ENCODE data around the gene PLCB4. TPM values are rescaled to one million over a fixed set of nuclear protein-coding genes. Genes with fewer than 3 reads are reported as not detected.

Gene PLCB4
- total RNA-seq, 4 donors from 2014 or later: 30.7 to 61.8 (median 47.6) TPM

GRCh38 chr20:9141921-9142320, 73.0 kb downstream of the PLCB4 start:
- Histone ChIP-seq H3K27me3 (no peaks in the 10 kb centered on the region), H3K27ac (replicated peaks in 1 of 4) (no peak overlapping the region), H3K36me3 (no peaks in the 10 kb centered on the region), H3K4me3 (no peak overlapping the region), H3K9me3 (peaks cover 0 to 9% (median 4%) of the 10 kb centered on the region in 4 donors), H3K4me1 (peaks cover 6 to 27% (median 25%) of the 10 kb centered on the region in 4 donors)
- intact Hi-C loops (cut with DNase I): no loop called here
- TF ChIP-seq POLR2A (IDR thresholded peaks at IDR 0.05; ENCODE audit: low read depth): no peak
- no peak for TF ChIP-seq EP300 (IDR thresholded peaks at IDR 0.05)
- TF ChIP-seq CTCF (IDR thresholded peaks at IDR 0.05): no peak
- TF ChIP-seq POLR2AphosphoS5 (IDR thresholded peaks at IDR 0.05): no peak
- DNase-seq (ENCODE audit: extremely low spot score): no peak

GRCh38 chr20:9142809-9143208, 73.9 kb downstream of the PLCB4 start:
- intact Hi-C loops (cut with DNase I): no loop called here
- 93% methylated on average over 3 of the region's 3 CpGs for WGBS
- peaks cover 0 to 9% (median 4%) of the 10 kb centered on the region in 4 donors for H3K9me3 ChIP-seq
- no peak overlapping the region for H3K27ac ChIP-seq (replicated peaks in 1 of 4)
- H3K4me3 ChIP-seq: no peak overlapping the region
- peaks cover 10 to 33% (median 29%) of the 10 kb centered on the region in 4 donors for H3K4me1 ChIP-seq
- TF ChIP-seq POLR2AphosphoS5 (IDR thresholded peaks at IDR 0.05): no peak
- TF ChIP-seq EP300 (IDR thresholded peaks at IDR 0.05): no peak
- TF ChIP-seq CTCF (IDR thresholded peaks at IDR 0.05): no peak
- no peak for TF ChIP-seq POLR2A (IDR thresholded peaks at IDR 0.05; ENCODE audit: low read depth)
- DNase-seq (ENCODE audit: extremely low spot score): no peak
- no peaks in the 10 kb centered on the region for H3K27me3 ChIP-seq
- H3K36me3 ChIP-seq: no peaks in the 10 kb centered on the region

- WGBS: 60% methylated on average over 1 of the region's 1 CpG
- H3K4me1 ChIP-seq: peaks cover 21 to 37% (median 32%) of the 10 kb centered on the region in 4 donors
- no peak for TF ChIP-seq EP300 (IDR thresholded peaks at IDR 0.05)
- H3K27me3 ChIP-seq: no peaks in the 10 kb centered on the region
- DNase-seq (ENCODE audit: extremely low spot score): no peak
- no peaks in the 10 kb centered on the region for H3K36me3 ChIP-seq
- intact Hi-C loops (cut with DNase I): no loop called here
- H3K4me3 ChIP-seq: no peak overlapping the region
- peak overlapping the region in 2 of 4 donors; percentile 5 to 13 for H3K27ac ChIP-seq (replicated peaks in 1 of 4)
- H3K9me3 ChIP-seq: peaks cover 0 to 7% (median 2%) of the 10 kb centered on the region in 4 donors
Observed at GRCh38 chr20:9143926-9144325, 75.0 kb downstream of the PLCB4 start.

GRCh38 chr20:9144643-9145042, 75.8 kb downstream of the PLCB4 start:
- Histone ChIP-seq H3K27ac (replicated peaks in 1 of 4) (no peak overlapping the region), H3K4me3 (no peak overlapping the region), H3K27me3 (no peaks in the 10 kb centered on the region), H3K4me1 (peaks cover 21 to 40% (median 33%) of the 10 kb centered on the region in 4 donors), H3K36me3 (no peaks in the 10 kb centered on the region), H3K9me3 (no peaks in the 10 kb centered on the region)
- DNase-seq (ENCODE audit: extremely low spot score): no peak
- TF ChIP-seq POLR2AphosphoS5 (IDR thresholded peaks at IDR 0.05) (no peak), EP300 (IDR thresholded peaks at IDR 0.05) (no peak), POLR2A (IDR thresholded peaks at IDR 0.05; ENCODE audit: low read depth) (no peak), CTCF (IDR thresholded peaks at IDR 0.05) (no peak)
- intact Hi-C loops (cut with DNase I): no loop called here
- 31% methylated on average over 2 of the region's 2 CpGs for WGBS

- intact Hi-C loops (cut with DNase I): no loop called here
- Histone ChIP-seq H3K27me3 (no peaks in the 10 kb centered on the region), H3K4me3 (no peak overlapping the region), H3K4me1 (peaks cover 21 to 45% (median 33%) of the 10 kb centered on the region in 4 donors), H3K27ac (replicated peaks in 1 of 4) (no peak overlapping the region), H3K9me3 (no peaks in the 10 kb centered on the region), H3K36me3 (no peaks in the 10 kb centered on the region)
- no peak for DNase-seq (ENCODE audit: extremely low spot score)
- TF ChIP-seq CTCF (IDR thresholded peaks at IDR 0.05): no peak
- TF ChIP-seq POLR2A (IDR thresholded peaks at IDR 0.05; ENCODE audit: low read depth): no peak
- TF ChIP-seq EP300 (IDR thresholded peaks at IDR 0.05): no peak
- TF ChIP-seq POLR2AphosphoS5 (IDR thresholded peaks at IDR 0.05): no peak
Observed at GRCh38 chr20:9145142-9145541, 76.3 kb downstream of the PLCB4 start.
